Choroid plexus epithelial cell (primary cell): ENCODE measurements around the gene CREG2.
"Not testable (repeated sequence)": the region's sequence is repeated elsewhere in the genome, so short reads cannot be mapped to it uniquely, and the experiment has no call there.

ENCODE experiments used
- DNase-seq: peaks from one replicate; pipeline ENCODE4 v3.0.0-alpha.2; 2010; ENCODE audit warnings: low read depth
- H3K4me3 ChIP-seq: 2 replicates; pipeline ENCODE4 v1.5.1; 2011; ENCODE audit warnings: low read depth, mild to moderate bottlenecking, control low read depth, low read length, moderate library complexity
- CTCF ChIP-seq: conservative IDR thresholded peaks from 2 replicates; pipeline ENCODE4 v1.5.1; 2011; ENCODE audit warnings: low read depth, mild to moderate bottlenecking, control low read depth, inconsistent platforms, low read length, moderate library complexity

CREG2 gene

GRCh38 chr2:101356521-101356920 is 30.8 kb downstream of the CREG2 start:
- no peak for TF ChIP-seq CTCF
- H3K4me3 ChIP-seq = no peak overlapping the region
- DNase-seq = peak; percentile 39

GRCh38 chr2:101356055-101356454 is 31.2 kb downstream of the CREG2 start:
- H3K4me3 ChIP-seq = no peak overlapping the region
- no peak for DNase-seq
- TF ChIP-seq CTCF = no peak

- no peak for TF ChIP-seq CTCF
- no peak for DNase-seq
- no peak overlapping the region for H3K4me3 ChIP-seq
Observed at GRCh38 chr2:101355401-101356054, 31.8 kb downstream of the CREG2 start.

GRCh38 chr2:101354420-101355311 is 32.6 kb downstream of the CREG2 start:
- DNase-seq = no peak
- no peak for TF ChIP-seq CTCF
- no peak overlapping the region for H3K4me3 ChIP-seq

GRCh38 chr2:101352631-101353030 is 34.7 kb downstream of the CREG2 start:
- H3K4me3 ChIP-seq, DNase-seq: not testable (repeated sequence)

GRCh38 chr2:101351207-101351606 is 36.1 kb downstream of the CREG2 start:
- no peak for TF ChIP-seq CTCF
- no peak overlapping the region for H3K4me3 ChIP-seq
- DNase-seq = no peak

GRCh38 chr2:101349893-101350662 is 37.2 kb downstream of the CREG2 start:
- peak; percentile 83 for DNase-seq
- no peak overlapping the region for H3K4me3 ChIP-seq
- peak; percentile 76 for TF ChIP-seq CTCF
